NCI-H1930 (cell line): Measurements from ENCODE around the gene MUCL3.
"Not testable (repeated sequence)": the region's sequence is repeated elsewhere in the genome, so short reads cannot be mapped to it uniquely, and the experiment has no call there.

Source experiments
- DNase-seq, 2 experiments: peaks; one replicate each; lab custom pipeline; 2025; lab: John Stamatoyannopoulos, UW

Gene MUCL3

DNA sequence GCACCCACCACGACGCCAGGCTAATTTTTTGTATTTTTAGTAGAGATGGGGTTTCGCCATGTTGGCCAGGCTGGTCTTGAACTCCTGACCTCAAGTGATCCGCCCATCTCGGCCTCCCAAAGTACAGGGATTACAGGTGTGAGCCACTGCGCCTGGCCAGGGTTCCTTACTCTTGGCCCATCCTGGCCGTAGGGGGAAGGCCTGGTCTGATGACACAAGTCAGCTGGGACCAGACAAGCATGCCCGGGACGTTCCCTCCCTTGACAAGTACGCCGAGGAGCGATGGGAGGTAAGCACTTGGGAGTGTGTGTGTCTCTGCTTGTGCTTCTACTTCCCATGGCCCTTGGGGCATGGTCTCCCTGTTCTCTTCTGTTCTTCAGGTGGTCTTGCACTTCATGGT is 30.3 kb upstream of the MUCL3 start:
- DNase-seq, result not testable (repeated sequence)

DNA sequence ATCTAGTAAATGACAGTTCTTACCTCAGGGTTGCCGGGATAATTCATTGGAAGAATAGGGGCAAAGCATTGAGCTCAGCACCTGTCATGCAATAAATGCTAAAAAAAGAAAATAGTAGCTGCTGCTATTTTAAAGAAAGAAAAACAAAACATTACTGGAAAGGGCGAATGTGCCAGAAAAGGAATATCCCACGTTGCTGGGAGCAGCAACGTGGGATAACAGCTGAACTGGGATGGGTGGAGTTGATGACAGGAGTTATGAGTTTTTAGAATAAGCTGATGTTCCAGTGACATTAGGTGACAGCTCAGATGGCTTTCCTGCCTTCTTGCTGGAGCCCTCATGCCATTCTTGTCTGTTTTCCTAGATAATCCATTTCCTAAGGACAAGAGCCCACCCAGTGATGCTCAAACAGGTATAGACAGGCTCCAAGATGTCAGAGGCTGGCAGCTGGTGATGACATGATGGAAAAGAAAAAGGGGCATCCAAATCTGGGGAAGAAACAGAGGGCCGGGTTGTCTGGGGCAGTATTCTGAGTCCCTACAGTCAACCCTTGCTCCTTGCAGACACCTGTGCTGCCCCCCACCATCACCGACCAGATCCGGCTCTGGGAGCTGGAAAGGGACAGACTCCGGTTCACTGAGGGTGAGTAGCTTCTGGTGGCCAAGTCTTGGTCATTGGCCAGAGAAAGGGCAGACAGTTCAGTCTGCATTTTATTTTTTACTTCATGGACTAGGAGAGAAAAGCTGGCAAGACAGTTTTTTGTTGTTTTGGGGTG is 27.8 kb upstream of the MUCL3 start:
- no peak for DNase-seq

DNA sequence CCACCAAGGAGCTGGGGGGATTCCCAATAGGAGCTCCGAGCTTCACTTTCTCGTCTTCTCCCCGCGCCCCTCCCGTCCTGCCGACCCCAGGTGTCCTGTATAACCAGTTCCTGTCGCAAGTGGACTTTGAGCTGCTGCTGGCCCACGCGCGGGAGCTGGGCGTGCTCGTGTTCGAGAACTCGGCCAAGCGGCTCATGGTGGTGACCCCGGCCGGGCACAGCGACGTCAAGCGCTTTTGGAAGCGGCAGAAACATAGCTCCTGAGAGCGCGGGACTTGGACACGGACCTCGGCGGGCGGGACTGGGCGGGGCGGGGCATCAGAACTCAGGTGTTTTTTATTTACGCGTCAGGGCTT is 27.1 kb upstream of the MUCL3 start:
- no peak for DNase-seq

DNA sequence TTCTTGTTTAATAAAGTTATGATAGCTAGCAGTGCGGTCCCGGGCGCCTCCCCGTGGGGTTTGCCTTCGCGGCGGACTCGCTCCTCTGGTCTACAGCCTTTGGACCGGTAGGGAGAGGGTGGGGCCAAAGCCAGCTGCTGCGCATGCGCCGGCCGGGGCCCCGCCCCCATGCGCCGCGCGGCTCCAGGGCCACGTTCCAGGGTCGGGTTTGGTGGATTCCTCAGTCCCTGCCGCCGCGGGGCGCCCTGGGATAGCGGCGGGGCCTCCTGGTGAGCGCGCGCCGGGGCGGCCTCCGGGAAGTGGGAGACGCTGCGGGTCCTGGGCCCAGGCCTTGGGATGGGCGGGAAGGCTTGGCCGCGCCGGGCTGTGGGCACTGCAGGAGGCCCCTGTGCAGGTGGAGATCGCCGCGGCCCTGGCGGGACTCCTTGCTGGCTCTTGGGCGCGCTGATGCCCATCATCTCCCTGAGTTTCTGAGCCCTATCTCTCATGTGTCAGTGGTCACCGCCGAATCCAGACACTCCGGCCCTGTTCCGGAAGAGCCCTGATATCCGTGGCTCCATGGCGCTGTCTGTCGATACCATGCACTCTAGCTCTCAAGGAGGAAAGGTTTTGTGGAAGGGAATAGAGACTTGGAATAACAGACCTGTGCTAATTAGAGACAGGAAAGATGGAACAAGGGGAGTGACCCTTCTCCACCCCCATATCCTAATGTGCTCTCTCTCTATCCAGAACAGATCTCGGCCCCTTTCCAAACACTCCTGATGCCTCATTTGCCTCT is 26.5 kb upstream of the MUCL3 start, which contains the start of gene VARS2:
TSS of gene VARS2 (plus strand) at position 163 of the 778 bp plus-strand sequence. CDS start at position 762, 599 bp downstream.
- peak; percentile 69 to 86 for DNase-seq

- no peak for DNase-seq
Observed at GRCh38 chr6:30914854-30915590, 25.8 kb upstream of the MUCL3 start.

GRCh38 chr6:30915591-30915946 is 25.2 kb upstream of the MUCL3 start:
- DNase-seq, result peak in 1 of 2 experiments; percentile 11

- no peak for DNase-seq
Observed at GRCh38 chr6:30917041-30917440, 23.7 kb upstream of the MUCL3 start.

DNA sequence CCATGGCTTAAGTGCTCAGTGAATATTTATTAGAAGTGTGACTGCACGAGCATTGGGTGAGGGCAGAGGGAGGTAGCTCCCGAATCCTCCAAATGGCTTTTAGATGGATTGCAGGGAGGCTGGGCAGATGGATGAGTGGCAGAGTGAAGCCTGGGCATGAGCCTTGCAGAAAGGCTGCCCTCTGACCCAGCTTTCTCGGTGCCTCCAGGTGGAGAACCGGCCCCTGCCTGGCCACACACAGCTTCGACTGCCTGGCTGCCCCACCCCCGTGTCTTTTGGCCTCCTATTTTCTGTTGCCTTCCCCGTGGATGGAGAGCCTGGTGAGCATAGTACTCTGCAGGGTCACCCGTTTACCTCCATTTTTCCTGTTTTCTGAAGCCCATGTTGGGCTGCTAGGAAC is 23.3 kb upstream of the MUCL3 start:
- DNase-seq, result no peak

DNA sequence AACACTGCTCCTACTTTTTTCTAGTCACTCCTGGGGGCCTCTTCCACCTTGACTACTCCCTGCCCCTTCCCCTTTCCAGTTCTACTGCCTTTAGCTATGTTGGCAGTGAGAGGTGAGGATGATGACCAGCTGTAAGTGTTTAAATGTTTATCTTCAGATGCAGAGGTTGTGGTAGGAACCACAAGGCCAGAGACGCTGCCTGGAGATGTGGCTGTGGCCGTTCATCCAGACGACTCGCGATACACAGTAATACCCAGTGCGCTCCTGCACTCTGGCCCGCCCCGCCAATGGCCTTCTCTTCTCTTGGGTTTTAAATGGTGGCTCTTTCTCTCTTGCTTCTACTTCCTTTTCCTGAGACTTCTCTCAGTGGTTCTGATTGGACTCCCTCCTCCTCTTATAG is 22.1 kb upstream of the MUCL3 start:
- DNase-seq, result no peak

DNA sequence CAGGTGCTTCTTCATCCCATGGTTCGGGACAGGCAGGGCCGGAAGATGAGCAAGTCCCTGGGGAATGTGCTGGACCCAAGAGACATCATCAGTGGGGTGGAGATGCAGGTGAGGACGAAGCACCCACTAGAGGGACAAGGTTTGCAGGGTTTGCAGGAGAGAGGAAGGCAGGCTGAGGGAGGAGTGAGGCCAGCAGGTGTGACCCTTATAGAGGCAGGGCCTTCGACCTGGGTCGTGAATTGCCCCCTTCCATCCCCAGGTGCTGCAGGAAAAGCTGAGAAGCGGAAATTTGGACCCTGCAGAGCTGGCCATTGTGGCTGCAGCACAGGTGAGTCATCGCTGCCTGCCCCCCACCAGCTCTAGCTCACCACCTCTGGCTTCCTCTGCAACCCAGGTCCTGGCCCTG is 18.3 kb upstream of the MUCL3 start:
- DNase-seq, result no peak

GRCh38 chr6:30924040-30924627 is 16.6 kb upstream of the MUCL3 start:
- not testable (repeated sequence) for DNase-seq

GRCh38 chr6:30926644-30927043 is 14.1 kb upstream of the MUCL3 start:
- DNase-seq, result no peak

GRCh38 chr6:30927080-30927479 is 13.7 kb upstream of the MUCL3 start:
- not testable (repeated sequence) for DNase-seq

GRCh38 chr6:30928677-30929076 is 12.1 kb upstream of the MUCL3 start:
- DNase-seq, result no peak

DNA sequence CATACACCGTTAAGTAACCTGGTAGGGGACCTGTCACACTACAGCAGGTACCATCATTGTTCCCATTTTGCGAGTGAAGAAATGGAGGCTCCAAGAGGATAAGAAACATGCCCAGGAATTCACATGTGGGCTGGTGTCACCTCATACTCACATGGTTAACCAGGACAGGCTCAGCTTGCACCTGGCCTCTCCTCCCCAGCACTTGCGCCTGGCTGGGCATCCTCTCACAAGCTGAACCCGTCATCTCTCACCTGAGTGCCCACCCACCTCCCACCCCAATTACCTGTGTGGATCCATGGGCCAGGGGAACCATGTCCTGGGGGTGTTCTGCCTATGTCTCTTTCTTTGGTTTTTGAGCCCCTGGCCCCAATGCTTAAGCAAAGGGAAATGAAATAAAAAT is 10.3 kb upstream of the MUCL3 start:
- DNase-seq, result no peak

GRCh38 chr6:30931272-30931671 is 9.5 kb upstream of the MUCL3 start:
- DNase-seq, result no peak

DNA sequence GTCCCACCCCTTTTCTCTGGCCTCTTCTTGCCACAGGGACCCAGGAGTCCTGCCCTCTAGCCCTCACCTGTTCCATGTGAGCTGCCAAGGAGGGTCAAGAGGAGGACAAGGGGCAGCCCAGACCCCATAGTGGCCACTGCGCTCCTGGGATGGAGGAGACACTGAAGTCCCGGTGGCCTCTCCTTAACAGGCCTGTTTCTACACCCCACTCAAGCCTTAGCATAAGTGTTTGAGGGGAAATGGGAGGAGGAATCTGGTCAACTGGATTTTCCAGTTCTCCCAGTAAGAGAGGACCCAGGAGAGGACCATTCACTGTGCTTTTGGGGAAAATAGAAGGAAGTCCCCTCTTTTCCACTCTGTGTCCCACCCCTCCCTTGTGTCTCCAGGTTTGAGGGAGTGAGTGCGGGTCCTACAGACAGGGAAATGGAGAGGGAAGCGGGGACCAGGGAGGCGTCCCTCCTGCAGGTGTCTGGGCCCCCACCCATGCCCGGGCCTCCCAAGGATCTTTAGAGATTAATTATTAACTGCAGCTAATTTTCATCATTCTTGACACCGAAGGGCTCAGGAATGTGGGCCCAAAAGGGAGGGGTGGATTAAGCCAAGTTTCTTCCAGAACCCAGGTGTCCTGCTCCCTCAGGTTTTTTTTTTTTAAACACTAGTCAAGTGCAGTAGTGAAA is 8.7 kb upstream of the MUCL3 start, which contains the start of gene SFTA2:
TSS of gene SFTA2 (minus strand) at position 202 of the 677 bp plus-strand sequence. CDS start at position 128, 74 bp downstream.
- no peak for DNase-seq

DNA sequence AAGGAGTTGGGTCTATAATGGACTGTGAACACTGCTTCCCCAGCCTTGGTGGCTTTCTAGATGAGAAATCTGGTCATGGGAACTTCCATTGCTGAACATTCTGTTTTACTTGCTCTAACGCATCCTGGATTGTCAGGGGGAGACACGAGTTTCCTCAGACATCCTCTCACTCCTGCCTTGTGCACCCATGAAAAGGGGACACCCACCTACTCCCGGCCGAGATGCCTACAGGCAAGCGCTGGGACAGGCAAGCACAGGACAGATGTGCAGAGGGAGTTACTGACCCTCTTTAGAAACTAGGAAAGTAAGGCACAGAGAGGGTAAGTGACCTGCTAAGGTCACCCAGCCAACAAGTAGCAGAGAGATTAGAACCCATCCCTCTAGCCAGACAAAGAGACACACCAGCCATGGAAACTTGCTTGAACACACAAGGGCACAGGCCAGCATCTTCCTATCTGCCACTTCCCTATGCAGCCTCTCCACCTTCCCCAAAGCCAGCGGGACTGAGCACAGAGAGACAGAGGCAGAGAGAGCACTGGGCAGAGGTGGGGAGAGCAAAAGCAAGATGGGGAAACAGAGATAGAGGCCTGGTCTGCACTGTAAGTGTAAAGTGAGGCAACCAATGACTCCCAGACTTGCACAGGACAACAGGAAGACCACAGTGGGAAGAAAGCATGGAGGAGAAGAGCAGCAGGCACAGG is 8.0 kb upstream of the MUCL3 start:
- DNase-seq, result no peak

DNA sequence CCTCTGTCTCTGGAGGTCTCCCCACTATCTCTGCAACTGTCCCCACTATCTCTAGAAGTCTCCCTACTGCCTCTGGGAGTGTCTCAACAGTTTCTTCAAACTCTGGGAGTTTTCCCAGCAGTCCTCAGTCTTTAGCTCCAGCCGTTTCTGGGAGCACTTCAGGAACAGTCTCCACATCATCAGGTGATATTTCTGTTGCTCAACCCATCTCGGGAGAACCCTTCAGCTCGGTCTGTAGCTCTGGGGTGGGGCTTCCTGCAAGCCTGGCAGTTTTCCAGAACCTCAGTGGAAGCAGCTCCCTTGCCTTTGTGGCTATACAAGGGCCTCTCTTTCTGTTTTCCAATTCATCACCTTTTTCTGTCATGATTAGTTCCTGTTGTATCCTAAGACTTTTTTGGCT is 5.8 kb upstream of the MUCL3 start:
- DNase-seq, result no peak

DNA sequence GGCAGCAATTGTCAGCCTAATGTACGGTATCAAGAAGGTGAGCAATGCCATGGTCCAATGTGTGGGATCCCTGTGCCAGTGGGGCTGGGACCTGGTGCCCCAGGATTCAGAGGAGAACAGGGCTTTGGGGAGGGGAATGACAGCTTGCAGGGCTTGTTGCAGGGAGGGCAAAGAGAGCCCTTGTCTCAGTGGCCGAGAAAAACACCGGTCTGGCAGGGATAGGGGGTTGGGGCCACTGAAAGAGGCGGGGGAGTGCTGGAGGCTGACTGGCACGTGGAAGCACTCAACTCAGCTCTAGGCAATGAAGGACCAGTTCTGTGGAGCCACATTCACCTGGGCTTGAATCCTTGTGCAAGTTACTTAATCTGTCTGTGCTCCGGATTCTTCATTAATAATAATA is 3.5 kb upstream of the MUCL3 start:
- DNase-seq, result no peak

DNA sequence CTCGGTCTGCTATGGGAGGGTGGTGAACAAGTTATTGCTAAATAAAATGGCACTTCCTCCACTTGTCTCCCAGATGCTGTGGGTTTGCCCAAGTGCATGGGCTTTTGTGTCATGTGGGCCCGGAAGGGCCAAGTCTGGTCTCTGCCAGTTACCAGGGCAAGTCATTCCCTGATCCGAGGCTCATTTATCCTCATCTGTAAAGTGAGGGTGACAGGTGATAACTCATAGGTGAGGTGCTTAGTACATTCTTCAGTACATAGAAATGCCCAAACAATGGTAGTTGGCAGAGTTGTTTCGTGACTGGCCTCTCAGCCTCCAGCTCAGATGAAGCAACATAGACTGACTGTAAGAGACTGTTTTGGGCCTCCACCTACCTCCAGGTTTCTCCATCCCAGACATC is 2.0 kb upstream of the MUCL3 start:
- DNase-seq, result no peak
